Hair follicular keratinocyte (primary cell): ENCODE data around the gene KRT6A. TPM values are rescaled to one million over a fixed set of nuclear protein-coding genes. Genes with fewer than 3 reads are reported as not detected.

Experiments used
- total RNA-seq: library from RNA; depleted of rRNA; stranded (reverse); fragments of >200 nt; gene quantifications from 2 replicates; pipeline ENCODE4 v1.2.3, GENCODE V29; 2015

KRT6A gene
- 3,851 and 5,054 TPM in 2 replicates for total RNA-seq

GRCh38 chr12:52493172-52493571, at the start of gene KRT6A:
Gene KRT6A, minus strand, starts transcription at chr12:52493257. Its CDS starts 69 bp downstream, at chr12:52493188.

DNA sequence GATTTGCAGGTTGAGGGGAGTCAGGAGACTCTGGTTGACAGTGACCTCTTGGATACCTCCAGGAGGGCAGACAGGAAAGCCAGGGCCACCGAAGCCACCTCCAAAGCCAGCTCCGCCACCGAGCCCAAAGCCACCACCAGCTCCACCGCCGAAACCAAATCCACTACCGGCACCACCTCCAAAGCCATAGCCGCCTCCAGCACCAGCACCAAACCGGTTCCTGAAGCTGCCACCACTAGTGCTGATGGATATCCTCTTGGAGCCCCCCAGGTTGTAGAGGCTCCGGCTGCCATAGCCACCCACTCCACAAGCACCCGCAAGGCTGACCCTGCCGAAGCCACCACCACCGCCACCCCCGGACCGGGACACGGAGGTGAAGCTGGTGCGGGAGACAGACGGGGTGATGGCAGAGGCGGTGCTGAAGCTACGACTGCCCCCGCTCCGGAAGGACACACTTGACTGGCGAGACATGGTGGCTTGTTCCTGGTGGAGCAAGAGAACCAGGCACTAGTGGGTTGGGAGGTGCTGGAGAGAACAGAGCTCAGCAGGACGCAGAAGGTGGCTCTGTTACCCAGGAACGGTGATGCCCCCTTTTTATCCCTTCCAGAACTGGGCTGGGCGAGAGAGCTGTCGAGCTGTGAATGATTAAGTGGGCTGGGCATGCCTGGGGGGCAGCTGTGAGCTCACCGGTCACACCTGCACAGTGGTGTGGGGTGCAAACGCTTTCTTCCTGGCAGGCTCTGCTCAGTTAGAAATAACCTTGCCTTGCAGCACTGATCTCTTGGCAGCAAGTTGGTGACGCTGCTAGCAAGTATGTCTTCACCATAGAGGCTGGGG, 27.0 kb upstream of the KRT6A start, which contains the start of gene KRT5:
KRT5 (minus strand) TSS at position 569 of the 837 bp plus-strand sequence; CDS start at position 471, 98 bp downstream.

GRCh38 chr12:52473768-52474167, 19.3 kb downstream of the KRT6A start, which contains the start of gene KRT6C:
Gene KRT6C, minus strand, starts transcription at chr12:52473805. Its CDS starts 68 bp downstream, at chr12:52473737.

DNA sequence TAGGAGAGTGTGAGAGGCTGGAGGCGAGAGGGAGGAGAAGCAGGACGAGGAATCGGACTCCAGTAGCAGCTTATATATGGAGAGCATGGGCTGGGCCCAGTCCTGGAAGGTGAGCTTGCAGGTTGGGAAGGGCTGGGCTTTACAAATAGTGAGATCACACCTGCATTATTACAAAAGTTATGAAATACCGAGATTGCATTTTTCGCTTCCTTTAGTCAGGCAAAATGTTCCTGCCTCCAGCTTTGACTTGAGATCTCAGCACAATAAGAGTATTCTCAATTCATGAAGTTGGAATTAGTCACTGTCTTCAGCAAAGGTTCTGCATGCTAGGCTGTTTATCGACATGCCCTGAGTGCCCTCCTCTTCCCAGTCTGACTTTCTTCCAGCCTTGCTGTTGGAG, 41.0 kb downstream of the KRT6A start, which contains the start of gene KRT6B:
KRT6B (minus strand) TSS at position 46 of the 400 bp plus-strand sequence. CDS start 68 bp downstream, outside the sequence.

Other genes with a start within 250 kb of the KRT6A start
- gene KRT86, start 218.6 kb downstream of the KRT6A start, total RNA-seq: 0.08 TPM in 1 of 2 replicates, not detected in the other
- gene KRT81, start 201.7 kb downstream of the KRT6A start, total RNA-seq: 0.08 and 0.19 TPM in 2 replicates
- gene KRT83, start 171.9 kb downstream of the KRT6A start, total RNA-seq: not detected in 2 replicates
- not detected in 2 replicates for gene KRT85, start 125.8 kb downstream of the KRT6A start, total RNA-seq
- gene KRT84, start 107.6 kb downstream of the KRT6A start, total RNA-seq: not detected in 2 replicates
- not detected in 2 replicates for gene KRT82, start 86.9 kb downstream of the KRT6A start, total RNA-seq
- 4.9 and 7.4 TPM in 2 replicates for gene KRT75, start 58.9 kb downstream of the KRT6A start, total RNA-seq
- gene KRT6B, start 41.1 kb downstream of the KRT6A start, total RNA-seq: 883 and 1,696 TPM in 2 replicates
- 11.7 and 19.2 TPM in 2 replicates for gene KRT6C, start 19.5 kb downstream of the KRT6A start, total RNA-seq
- gene KRT5, start 27.1 kb upstream of the KRT6A start, total RNA-seq: 12,420 and 12,774 TPM in 2 replicates
- not detected in 2 replicates for gene KRT71, start 59.9 kb upstream of the KRT6A start, total RNA-seq
- gene KRT74, start 80.6 kb upstream of the KRT6A start, total RNA-seq: not detected in 2 replicates
- not detected in 2 replicates for gene KRT72, start 108.2 kb upstream of the KRT6A start, total RNA-seq
- gene KRT73, start 125.3 kb upstream of the KRT6A start, total RNA-seq: not detected in 2 replicates
- gene KRT2, start 159.0 kb upstream of the KRT6A start, total RNA-seq: not detected in 2 replicates
- gene KRT1, start 187.2 kb upstream of the KRT6A start, total RNA-seq: 2.3 TPM in 1 of 2 replicates, not detected in the other
- not detected in 2 replicates for gene KRT77, start 210.3 kb upstream of the KRT6A start, total RNA-seq